ENCODE measurements around the gene LILRB4.

DNA sequence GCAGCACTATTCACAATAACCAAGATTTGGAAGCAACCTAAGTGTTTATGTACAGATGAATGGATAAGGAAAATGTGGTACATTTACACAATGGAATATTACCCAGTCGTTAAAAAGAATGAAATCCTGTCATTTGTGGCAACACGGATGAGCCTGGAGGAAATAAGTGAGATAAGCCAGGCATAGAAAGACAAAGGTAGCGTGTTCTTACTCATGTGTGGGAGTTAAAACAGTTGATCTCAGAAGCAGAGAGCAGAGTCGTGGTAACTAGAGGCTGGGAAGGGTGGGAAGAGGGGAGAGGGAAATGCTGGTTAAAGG, 29.5 kb downstream of the LILRB4 start:
- TF ChIP-seq, protein P1, sequence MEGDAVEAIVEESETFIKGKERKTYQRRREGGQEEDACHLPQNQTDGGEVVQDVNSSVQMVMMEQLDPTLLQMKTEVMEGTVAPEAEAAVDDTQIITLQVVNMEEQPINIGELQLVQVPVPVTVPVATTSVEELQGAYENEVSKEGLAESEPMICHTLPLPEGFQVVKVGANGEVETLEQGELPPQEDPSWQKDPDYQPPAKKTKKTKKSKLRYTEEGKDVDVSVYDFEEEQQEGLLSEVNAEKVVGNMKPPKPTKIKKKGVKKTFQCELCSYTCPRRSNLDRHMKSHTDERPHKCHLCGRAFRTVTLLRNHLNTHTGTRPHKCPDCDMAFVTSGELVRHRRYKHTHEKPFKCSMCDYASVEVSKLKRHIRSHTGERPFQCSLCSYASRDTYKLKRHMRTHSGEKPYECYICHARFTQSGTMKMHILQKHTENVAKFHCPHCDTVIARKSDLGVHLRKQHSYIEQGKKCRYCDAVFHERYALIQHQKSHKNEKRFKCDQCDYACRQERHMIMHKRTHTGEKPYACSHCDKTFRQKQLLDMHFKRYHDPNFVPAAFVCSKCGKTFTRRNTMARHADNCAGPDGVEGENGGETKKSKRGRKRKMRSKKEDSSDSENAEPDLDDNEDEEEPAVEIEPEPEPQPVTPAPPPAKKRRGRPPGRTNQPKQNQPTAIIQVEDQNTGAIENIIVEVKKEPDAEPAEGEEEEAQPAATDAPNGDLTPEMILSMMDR (IDR thresholded peaks at IDR 0.05), result no peak
- TF ChIP-seq POLR2A (IDR thresholded peaks at IDR 0.05), result no peak

Measured in thyroid gland (tissue), 4 donors.